IMR-90 (cell line): ENCODE data around the gene FGF5.

Experiments used
- CEBPB ChIP-seq: IDR thresholded peaks from 2 replicates; pipeline ENCODE4 v1.6.1; 2012; ENCODE audit warnings: low read depth, low read length, improper control_type of control experiment
- CHD1 ChIP-seq: IDR thresholded peaks from 2 replicates; pipeline ENCODE4 v1.6.1; 2012; ENCODE audit warnings: low read depth, low read length, improper control_type of control experiment
- MXI1 ChIP-seq: IDR thresholded peaks from 2 replicates; pipeline ENCODE4 v1.6.1; 2012; ENCODE audit warnings: low read depth, mild to moderate bottlenecking, low read length, moderate library complexity, borderline replicate concordance
- POLR2A ChIP-seq: IDR thresholded peaks from 2 replicates; pipeline ENCODE4 v1.6.1; 2012; ENCODE audit warnings: mild to moderate bottlenecking, low read depth, low read length
- RAD21 ChIP-seq: IDR thresholded peaks from 2 replicates; pipeline ENCODE4 v1.6.1; 2012; ENCODE audit warnings: low read length, improper control_type of control experiment
- RCOR1 ChIP-seq: IDR thresholded peaks from 2 replicates; pipeline ENCODE4 v1.6.1; 2012; ENCODE audit warnings: mild to moderate bottlenecking, low read length, improper control_type of control experiment; ENCODE audit not compliant: insufficient replicate concordance
- SMC3 ChIP-seq: fragments of 150-350 bp; IDR thresholded peaks from 2 replicates; pipeline ENCODE4 v1.6.1; 2016; ENCODE audit warnings: low read depth, mild to moderate bottlenecking, antibody characterized with exemption, low read length, moderate library complexity
- TF ChIP-seq, protein P1 (sequence below): fragments of 150-350 bp; IDR thresholded peaks from 2 replicates; pipeline ENCODE4 v1.6.1; 2016; ENCODE audit warnings: low read depth, mild to moderate bottlenecking, low read length, moderate library complexity, borderline replicate concordance
- TF ChIP-seq, protein P2 (sequence below): conservative IDR thresholded peaks from 2 replicates; pipeline ENCODE4 v1.5.1; 2012; ENCODE audit warnings: mild to moderate bottlenecking, low read depth, low read length, improper control_type of control experiment

DNA sequence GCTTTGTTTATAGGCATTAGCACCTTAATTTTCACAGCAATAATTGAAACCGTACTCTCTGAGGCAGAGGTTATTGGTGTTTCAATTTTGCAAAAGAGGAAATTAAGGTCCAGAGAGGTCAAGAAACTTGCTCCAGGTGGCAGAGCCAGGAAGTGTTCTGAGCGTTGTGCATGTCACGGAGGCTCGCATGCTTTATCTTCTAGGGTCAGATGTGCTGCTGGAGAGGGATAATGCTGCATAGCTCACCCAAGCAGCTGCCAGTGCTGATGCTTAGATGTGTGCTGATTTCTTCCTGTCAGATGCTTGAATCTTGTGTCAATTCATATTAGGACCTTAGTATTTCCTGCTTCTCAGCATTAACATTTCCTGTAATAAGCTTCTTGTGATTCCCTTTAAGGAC is 13.0 kb upstream of the FGF5 start:
- TF ChIP-seq, protein P1, sequence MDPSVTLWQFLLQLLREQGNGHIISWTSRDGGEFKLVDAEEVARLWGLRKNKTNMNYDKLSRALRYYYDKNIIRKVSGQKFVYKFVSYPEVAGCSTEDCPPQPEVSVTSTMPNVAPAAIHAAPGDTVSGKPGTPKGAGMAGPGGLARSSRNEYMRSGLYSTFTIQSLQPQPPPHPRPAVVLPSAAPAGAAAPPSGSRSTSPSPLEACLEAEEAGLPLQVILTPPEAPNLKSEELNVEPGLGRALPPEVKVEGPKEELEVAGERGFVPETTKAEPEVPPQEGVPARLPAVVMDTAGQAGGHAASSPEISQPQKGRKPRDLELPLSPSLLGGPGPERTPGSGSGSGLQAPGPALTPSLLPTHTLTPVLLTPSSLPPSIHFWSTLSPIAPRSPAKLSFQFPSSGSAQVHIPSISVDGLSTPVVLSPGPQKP: no peak
- TF ChIP-seq, protein P2, sequence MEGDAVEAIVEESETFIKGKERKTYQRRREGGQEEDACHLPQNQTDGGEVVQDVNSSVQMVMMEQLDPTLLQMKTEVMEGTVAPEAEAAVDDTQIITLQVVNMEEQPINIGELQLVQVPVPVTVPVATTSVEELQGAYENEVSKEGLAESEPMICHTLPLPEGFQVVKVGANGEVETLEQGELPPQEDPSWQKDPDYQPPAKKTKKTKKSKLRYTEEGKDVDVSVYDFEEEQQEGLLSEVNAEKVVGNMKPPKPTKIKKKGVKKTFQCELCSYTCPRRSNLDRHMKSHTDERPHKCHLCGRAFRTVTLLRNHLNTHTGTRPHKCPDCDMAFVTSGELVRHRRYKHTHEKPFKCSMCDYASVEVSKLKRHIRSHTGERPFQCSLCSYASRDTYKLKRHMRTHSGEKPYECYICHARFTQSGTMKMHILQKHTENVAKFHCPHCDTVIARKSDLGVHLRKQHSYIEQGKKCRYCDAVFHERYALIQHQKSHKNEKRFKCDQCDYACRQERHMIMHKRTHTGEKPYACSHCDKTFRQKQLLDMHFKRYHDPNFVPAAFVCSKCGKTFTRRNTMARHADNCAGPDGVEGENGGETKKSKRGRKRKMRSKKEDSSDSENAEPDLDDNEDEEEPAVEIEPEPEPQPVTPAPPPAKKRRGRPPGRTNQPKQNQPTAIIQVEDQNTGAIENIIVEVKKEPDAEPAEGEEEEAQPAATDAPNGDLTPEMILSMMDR: no peak
- TF ChIP-seq CHD1: no peak
- no peak for TF ChIP-seq RAD21
- no peak for TF ChIP-seq MXI1
- no peak for TF ChIP-seq RCOR1
- TF ChIP-seq SMC3: no peak
- TF ChIP-seq CEBPB: no peak
- TF ChIP-seq POLR2A: no peak
